OCI-LY3 (cell line): Measurements from ENCODE around the gene SPPL2B.

Source experiments
- CTCF ChIP-seq: fragments of 200-600, 300-600 bp; sonication (generic); IDR thresholded peaks from 2 replicates; pipeline ENCODE4 v1.5.1; 2014; ENCODE audit warnings: antibody characterized with exemption, low read length, low read depth
- EZH2phosphoT487 ChIP-seq: fragments of 200-600 bp; shearing (Covaris generic); IDR thresholded peaks from 2 replicates; pipeline ENCODE4 v1.6.1; 2018; ENCODE audit warnings: antibody characterized with exemption, mixed run types, low read depth

- no peak for TF ChIP-seq CTCF
- TF ChIP-seq EZH2phosphoT487, result no peak
Observed at GRCh38 chr19:2382530-2383222, 54.2 kb downstream of the SPPL2B start.
